ENCODE results near the gene ATP8B3.
A peak's percentile ranks its signal among the peaks of the same experiment; 100 is the strongest.

- TF ChIP-seq, protein P1, sequence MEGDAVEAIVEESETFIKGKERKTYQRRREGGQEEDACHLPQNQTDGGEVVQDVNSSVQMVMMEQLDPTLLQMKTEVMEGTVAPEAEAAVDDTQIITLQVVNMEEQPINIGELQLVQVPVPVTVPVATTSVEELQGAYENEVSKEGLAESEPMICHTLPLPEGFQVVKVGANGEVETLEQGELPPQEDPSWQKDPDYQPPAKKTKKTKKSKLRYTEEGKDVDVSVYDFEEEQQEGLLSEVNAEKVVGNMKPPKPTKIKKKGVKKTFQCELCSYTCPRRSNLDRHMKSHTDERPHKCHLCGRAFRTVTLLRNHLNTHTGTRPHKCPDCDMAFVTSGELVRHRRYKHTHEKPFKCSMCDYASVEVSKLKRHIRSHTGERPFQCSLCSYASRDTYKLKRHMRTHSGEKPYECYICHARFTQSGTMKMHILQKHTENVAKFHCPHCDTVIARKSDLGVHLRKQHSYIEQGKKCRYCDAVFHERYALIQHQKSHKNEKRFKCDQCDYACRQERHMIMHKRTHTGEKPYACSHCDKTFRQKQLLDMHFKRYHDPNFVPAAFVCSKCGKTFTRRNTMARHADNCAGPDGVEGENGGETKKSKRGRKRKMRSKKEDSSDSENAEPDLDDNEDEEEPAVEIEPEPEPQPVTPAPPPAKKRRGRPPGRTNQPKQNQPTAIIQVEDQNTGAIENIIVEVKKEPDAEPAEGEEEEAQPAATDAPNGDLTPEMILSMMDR (IDR thresholded peaks at IDR 0.05; ENCODE audit: insufficient read depth, low read depth, low read length) = no peak
- TF ChIP-seq EZH2 (IDR thresholded peaks at IDR 0.05; ENCODE audit: insufficient read depth, low read length) = peak; percentile 57
Measured at GRCh38 chr19:1746401-1747284, 65.4 kb downstream of the ATP8B3 start.
